WTC11 (cell line): ENCODE data around the gene STK25. TPM values are rescaled to one million over a fixed set of nuclear protein-coding genes. Genes with fewer than 3 reads are reported as not detected.

Source experiments
- ATAC-seq: fragments of 200-7000 bp; cut with Tn5 transposase; 2 replicates; pipeline ENCODE4 v1.10.0; 2021; ENCODE audit warnings: mild to moderate bottlenecking, moderate library complexity
- CTCF ChIA-PET: fragments of 300-600 bp; sonication (Branson Sonifier 250); formaldehyde crosslinking; loops from one replicate; lab custom pipeline; 2021; ENCODE audit warnings: antibody characterized with exemption; lab: Charles Lee
- POLR2A ChIA-PET: fragments of 350-600 bp; sonication (Branson Sonifier 250); formaldehyde crosslinking; loops from one replicate; lab custom pipeline; 2021; ENCODE audit warnings: antibody characterized with exemption; lab: Charles Lee
- DNase-seq: peaks from one replicate; pipeline ENCODE4 v3.0.0; 2021; ENCODE audit warnings: low spot score
- H3K27ac Mint-ChIP-seq: 2 replicates; pipeline ENCODE4 v1.8.0; 2021; ENCODE audit warnings: mixed read lengths
- H3K27me3 Mint-ChIP-seq: 2 replicates; pipeline ENCODE4 v1.8.0; 2021; ENCODE audit warnings: low read depth, mild to moderate bottlenecking, moderate library complexity, mixed read lengths
- H3K36me3 Mint-ChIP-seq: 2 replicates; pipeline ENCODE4 v1.8.0; 2021; ENCODE audit warnings: mixed read lengths
- H3K4me1 Mint-ChIP-seq: 2 replicates; pipeline ENCODE4 v1.8.0; 2022; ENCODE audit warnings: mixed read lengths
- H3K4me3 Mint-ChIP-seq: 2 replicates; pipeline ENCODE4 v1.8.0; 2021; ENCODE audit warnings: mild to moderate bottlenecking, moderate library complexity, mixed read lengths
- H3K9me3 Mint-ChIP-seq: 2 replicates; pipeline ENCODE4 v1.8.0; 2021; ENCODE audit warnings: mixed read lengths
- AFF4 ChIP-seq: sonication (generic); formaldehyde crosslinking; IDR thresholded peaks from 2 replicates; pipeline ENCODE4 v1.8.1; 2023; ENCODE audit warnings: mild to moderate bottlenecking, missing genetic modification reagents, borderline replicate concordance
- AR ChIP-seq: fragments of 250-450 bp; sonication (Bioruptor Pico); IDR thresholded peaks from 2 replicates; pipeline ENCODE4 v1.9.0; 2021; ENCODE audit warnings: mild to moderate bottlenecking
- ATF1 ChIP-seq: sonication (generic); formaldehyde crosslinking; IDR thresholded peaks from 2 replicates; pipeline ENCODE4 v1.8.1; 2023; ENCODE audit warnings: mild to moderate bottlenecking, moderate library complexity, missing genetic modification reagents
- CDX4 ChIP-seq: fragments of 250-450 bp; sonication (Bioruptor Pico); IDR thresholded peaks from 2 replicates; pipeline ENCODE4 v1.9.0; 2021; ENCODE audit warnings: moderate library complexity, mild to moderate bottlenecking, inconsistent platforms, borderline replicate concordance
- E2F5 ChIP-seq: sonication (generic); formaldehyde crosslinking; IDR thresholded peaks from 2 replicates; pipeline ENCODE4 v1.8.1; 2022; ENCODE audit warnings: mild to moderate bottlenecking, moderate library complexity, missing genetic modification reagents
- EMX1 ChIP-seq: fragments of 250-450 bp; sonication (Bioruptor Pico); IDR thresholded peaks from 2 replicates; pipeline ENCODE4 v1.8.0; 2021; ENCODE audit warnings: mild to moderate bottlenecking
- FOXK1 ChIP-seq: sonication (generic); formaldehyde crosslinking; IDR thresholded peaks from 2 replicates; pipeline ENCODE4 v1.8.0; 2022; ENCODE audit warnings: mild to moderate bottlenecking, moderate library complexity, missing genetic modification reagents
- FOXP1 ChIP-seq: sonication (generic); formaldehyde crosslinking; IDR thresholded peaks from 2 replicates; pipeline ENCODE4 v1.8.0; 2022; ENCODE audit warnings: missing genetic modification reagents, mild to moderate bottlenecking, moderate library complexity, borderline replicate concordance
- GTF2I ChIP-seq: fragments of 250-450 bp; sonication (Bioruptor Pico); conservative IDR thresholded peaks from 2 replicates; pipeline ENCODE4 v1.4.0; 2021; ENCODE audit warnings: mild to moderate bottlenecking
- HMGXB4 ChIP-seq: sonication (generic); formaldehyde crosslinking; IDR thresholded peaks from 2 replicates; pipeline ENCODE4 v1.8.1; 2023; ENCODE audit warnings: mild to moderate bottlenecking, moderate library complexity, missing genetic modification reagents
- NR2C2 ChIP-seq: sonication (generic); formaldehyde crosslinking; IDR thresholded peaks from 2 replicates; pipeline ENCODE4 v1.8.0; 2022; ENCODE audit warnings: mild to moderate bottlenecking, missing genetic modification reagents
- NR3C1 ChIP-seq: sonication (generic); formaldehyde crosslinking; conservative IDR thresholded peaks from 2 replicates; pipeline ENCODE4 v1.8.1; 2023; ENCODE audit warnings: low read depth, mild to moderate bottlenecking, missing genetic modification reagents
- SMAD4 ChIP-seq: sonication (generic); formaldehyde crosslinking; IDR thresholded peaks from 2 replicates; pipeline ENCODE4 v1.8.0; 2022; ENCODE audit warnings: mild to moderate bottlenecking, missing genetic modification reagents
- TEAD1 ChIP-seq: sonication (generic); formaldehyde crosslinking; IDR thresholded peaks from 2 replicates; pipeline ENCODE4 v1.8.0; 2022; ENCODE audit warnings: mild to moderate bottlenecking, missing genetic modification reagents
- ZNF671 ChIP-seq: fragments of 250-450 bp; sonication (Bioruptor Pico); IDR thresholded peaks from 2 replicates; pipeline ENCODE4 v1.8.0; 2021; ENCODE audit warnings: mild to moderate bottlenecking
- total RNA-seq: library from RNA; stranded (reverse); gene quantifications from 3 replicates; pipeline ENCODE4 v1.2.3, GENCODE V29; 2021
- TF ChIP-seq, protein P1 (sequence below): fragments of 250-450 bp; sonication (Bioruptor Pico); conservative IDR thresholded peaks from 2 replicates; pipeline ENCODE4 v1.9.0; 2021; ENCODE audit warnings: mild to moderate bottlenecking
- TF ChIP-seq, protein P2 (sequence below): sonication (generic); formaldehyde crosslinking; IDR thresholded peaks from 2 replicates; pipeline ENCODE4 v1.8.0; 2023; ENCODE audit warnings: missing genetic modification reagents, mild to moderate bottlenecking, borderline replicate concordance
- TF ChIP-seq, protein P3 (sequence below): sonication (generic); formaldehyde crosslinking; IDR thresholded peaks from 2 replicates; pipeline ENCODE4 v1.8.1; 2023; ENCODE audit warnings: mild to moderate bottlenecking, missing genetic modification reagents, moderate library complexity

Gene STK25
- total RNA-seq, 1 experiment from 2014 or later: 232 TPM

GRCh38 chr2:241463276-241464135, 44.9 kb downstream of the STK25 start:
- H3K4me1 Mint-ChIP-seq: no peaks in the 10 kb centered on the region
- CTCF ChIA-PET: interaction anchor here (0.6 kb wide), 1 partner anchor 10 kb away, joined by 3 read pairs; no protein-coding TSS in a partner anchor
- H3K36me3 Mint-ChIP-seq: no peaks in the 10 kb centered on the region
- no peaks in the 10 kb centered on the region for H3K9me3 Mint-ChIP-seq
- H3K27ac Mint-ChIP-seq: no peak overlapping the region
- POLR2A ChIA-PET: interaction anchor here (0.5 kb wide), 1 partner anchor 23 kb away, joined by 3 read pairs; no protein-coding TSS in a partner anchor
- no peak overlapping the region for H3K4me3 Mint-ChIP-seq
- ATAC-seq (no peak), DNase-seq (no peak)
- peaks cover 5% of the 10 kb centered on the region; the same call in 1 of the 2 replicates for H3K27me3 Mint-ChIP-seq
- TF ChIP-seq ATF1 (CRISPR knock-in tag) (no peak), NR3C1 (CRISPR knock-in tag) (no peak), AR (CRISPR knock-in tag) (no peak), AFF4 (CRISPR knock-in tag) (no peak), EMX1 (no peak), E2F5 (CRISPR knock-in tag) (no peak), HMGXB4 (no peak), SMAD4 (CRISPR knock-in tag) (no peak), FOXP1 (CRISPR knock-in tag) (no peak), CDX4 (CRISPR knock-in tag) (no peak), TEAD1 (CRISPR knock-in tag) (no peak), FOXK1 (CRISPR knock-in tag) (no peak), ZNF671 (CRISPR knock-in tag) (no peak), GTF2I (CRISPR knock-in tag) (no peak), NR2C2 (CRISPR knock-in tag) (no peak)
- TF ChIP-seq, protein P1, sequence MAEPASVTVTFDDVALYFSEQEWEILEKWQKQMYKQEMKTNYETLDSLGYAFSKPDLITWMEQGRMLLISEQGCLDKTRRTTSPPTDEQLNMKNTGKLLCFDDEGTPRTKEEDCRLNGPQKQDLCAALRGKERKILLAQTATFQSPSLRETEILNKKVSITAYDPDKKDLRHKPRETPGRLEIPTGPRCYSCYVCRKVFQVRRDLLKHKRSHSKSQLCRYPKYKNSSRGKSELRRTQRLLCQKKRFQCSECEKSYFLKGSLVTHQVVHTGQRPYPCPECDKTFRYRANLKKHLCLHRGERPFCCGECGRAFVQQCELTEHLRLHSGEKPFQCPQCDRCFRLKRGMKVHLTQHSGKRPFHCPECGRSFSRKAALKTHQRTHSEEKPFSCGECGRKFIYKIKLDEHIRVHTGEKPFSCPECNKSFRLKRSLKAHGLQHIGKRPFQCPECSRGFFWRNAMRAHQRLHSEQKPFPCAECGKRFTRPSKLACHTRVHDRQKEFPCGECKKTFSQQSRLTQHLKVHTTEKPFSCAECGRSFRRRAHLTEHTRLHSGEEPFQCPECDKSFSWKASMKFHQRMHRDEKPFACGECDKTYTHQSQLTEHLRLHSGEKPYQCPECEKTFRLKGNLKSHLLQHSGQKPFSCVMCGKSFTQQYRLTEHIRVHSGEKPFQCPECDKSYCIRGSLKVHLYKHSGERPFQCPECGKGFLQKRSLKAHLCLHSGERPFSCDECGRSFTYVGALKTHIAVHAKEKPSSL (CRISPR knock-in tag): no peak
- TF ChIP-seq, protein P2, sequence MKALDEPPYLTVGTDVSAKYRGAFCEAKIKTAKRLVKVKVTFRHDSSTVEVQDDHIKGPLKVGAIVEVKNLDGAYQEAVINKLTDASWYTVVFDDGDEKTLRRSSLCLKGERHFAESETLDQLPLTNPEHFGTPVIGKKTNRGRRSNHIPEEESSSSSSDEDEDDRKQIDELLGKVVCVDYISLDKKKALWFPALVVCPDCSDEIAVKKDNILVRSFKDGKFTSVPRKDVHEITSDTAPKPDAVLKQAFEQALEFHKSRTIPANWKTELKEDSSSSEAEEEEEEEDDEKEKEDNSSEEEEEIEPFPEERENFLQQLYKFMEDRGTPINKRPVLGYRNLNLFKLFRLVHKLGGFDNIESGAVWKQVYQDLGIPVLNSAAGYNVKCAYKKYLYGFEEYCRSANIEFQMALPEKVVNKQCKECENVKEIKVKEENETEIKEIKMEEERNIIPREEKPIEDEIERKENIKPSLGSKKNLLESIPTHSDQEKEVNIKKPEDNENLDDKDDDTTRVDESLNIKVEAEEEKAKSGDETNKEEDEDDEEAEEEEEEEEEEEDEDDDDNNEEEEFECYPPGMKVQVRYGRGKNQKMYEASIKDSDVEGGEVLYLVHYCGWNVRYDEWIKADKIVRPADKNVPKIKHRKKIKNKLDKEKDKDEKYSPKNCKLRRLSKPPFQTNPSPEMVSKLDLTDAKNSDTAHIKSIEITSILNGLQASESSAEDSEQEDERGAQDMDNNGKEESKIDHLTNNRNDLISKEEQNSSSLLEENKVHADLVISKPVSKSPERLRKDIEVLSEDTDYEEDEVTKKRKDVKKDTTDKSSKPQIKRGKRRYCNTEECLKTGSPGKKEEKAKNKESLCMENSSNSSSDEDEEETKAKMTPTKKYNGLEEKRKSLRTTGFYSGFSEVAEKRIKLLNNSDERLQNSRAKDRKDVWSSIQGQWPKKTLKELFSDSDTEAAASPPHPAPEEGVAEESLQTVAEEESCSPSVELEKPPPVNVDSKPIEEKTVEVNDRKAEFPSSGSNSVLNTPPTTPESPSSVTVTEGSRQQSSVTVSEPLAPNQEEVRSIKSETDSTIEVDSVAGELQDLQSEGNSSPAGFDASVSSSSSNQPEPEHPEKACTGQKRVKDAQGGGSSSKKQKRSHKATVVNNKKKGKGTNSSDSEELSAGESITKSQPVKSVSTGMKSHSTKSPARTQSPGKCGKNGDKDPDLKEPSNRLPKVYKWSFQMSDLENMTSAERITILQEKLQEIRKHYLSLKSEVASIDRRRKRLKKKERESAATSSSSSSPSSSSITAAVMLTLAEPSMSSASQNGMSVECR (CRISPR knock-in tag): no peak
- TF ChIP-seq, protein P3, sequence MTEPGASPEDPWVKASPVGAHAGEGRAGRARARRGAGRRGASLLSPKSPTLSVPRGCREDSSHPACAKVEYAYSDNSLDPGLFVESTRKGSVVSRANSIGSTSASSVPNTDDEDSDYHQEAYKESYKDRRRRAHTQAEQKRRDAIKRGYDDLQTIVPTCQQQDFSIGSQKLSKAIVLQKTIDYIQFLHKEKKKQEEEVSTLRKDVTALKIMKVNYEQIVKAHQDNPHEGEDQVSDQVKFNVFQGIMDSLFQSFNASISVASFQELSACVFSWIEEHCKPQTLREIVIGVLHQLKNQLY (CRISPR knock-in tag): no peak
